Measurements from ENCODE around the gene PIK3R3. TPM values are rescaled to one million over a fixed set of nuclear protein-coding genes. Genes with fewer than 3 reads are reported as not detected.

PIK3R3 gene
- total RNA-seq, 1 donor from 2014 or later = 10.9 TPM

DNA sequence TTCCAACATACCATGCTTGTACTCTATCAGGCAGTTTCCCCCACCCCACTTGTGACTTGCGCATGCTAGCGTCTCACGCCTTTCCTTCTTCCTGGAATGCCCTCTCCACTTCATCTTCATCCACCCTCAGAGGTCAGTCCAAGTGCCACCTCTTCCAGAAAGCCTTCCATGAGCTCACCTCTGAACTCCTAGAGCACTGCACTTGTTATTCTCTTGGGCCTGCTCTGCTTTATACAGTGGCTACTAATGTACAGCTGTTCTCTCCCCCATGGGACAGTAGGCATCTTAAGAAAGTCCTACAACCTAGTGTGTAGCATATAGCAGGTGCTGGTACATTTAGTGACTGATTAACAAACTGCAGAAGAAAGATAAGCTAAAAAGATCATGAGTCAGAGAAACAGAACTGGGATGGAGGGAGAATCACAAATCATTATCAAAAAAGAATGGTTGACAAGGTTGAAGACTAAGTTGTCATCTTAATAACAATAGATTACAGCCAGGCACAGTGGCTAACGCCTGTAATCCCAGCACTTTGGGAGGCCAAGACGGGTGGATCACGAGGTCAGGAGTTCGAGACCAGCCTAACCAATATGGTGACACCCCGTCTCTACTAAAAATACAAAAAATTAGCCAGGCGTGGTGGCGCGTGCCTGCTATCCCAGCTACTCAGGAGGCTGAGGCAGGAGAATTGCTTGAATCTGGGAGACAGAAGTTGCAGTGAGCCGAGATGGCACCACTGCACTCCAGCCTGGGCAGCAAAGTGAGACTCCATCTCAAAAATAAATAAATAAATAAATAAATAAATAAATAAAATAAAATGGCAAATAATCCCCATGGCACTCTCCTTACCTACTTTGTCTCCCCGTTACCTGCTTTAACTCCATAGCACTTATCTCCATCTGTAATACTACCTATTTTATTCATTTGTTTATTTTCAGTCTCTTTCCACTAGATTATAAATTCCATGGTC lies 26.2 kb upstream of the PIK3R3 start:
- DNase-seq (ENCODE audit: extremely low read depth, low read depth, low spot score) = no peak

- DNase-seq (ENCODE audit: extremely low read depth, low read depth, low spot score) = no peak
Measured at GRCh38 chr1:46157916-46158311, 25.5 kb upstream of the PIK3R3 start.

DNA sequence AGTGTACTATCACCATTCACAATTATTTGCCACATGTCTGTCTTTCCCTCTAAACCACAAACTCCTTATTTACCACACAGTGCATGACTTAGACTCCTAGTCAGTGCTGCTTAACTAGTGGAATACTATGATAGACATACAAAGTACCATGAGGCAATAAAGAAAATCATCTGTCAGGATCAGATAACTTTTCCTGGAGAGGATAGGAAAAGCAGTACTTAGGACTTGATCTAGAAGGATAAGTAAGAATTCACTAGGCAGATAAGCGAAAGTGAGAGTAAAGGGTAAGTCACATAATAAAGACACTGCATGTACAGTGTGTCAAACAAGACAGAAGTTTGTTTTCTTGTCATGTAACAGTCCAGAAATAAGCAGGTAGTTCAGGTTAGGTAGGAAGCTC lies 21.3 kb upstream of the PIK3R3 start:
- no peak for DNase-seq (ENCODE audit: extremely low read depth, low read depth, low spot score)

DNA sequence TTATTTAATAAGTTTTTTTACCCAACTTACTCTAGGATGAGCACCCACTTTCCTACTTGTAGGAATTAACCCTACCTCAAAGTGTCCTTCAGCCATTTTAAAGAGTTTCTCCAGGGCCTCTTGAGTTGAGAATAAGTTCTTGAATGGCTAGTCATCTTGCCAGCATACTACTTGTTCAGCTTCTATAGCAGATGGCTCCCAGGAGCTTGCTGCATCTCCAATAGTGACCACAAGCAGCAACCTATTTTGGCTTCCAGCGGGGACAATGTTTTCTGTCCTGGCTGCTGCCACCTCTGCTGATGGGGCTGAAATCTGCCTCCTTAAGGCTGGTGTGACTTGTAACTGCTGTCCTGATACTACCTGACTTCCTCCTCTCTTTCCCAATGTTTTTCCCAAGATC lies 20.8 kb upstream of the PIK3R3 start:
- DNase-seq (ENCODE audit: extremely low read depth, low read depth, low spot score) = no peak

DNA sequence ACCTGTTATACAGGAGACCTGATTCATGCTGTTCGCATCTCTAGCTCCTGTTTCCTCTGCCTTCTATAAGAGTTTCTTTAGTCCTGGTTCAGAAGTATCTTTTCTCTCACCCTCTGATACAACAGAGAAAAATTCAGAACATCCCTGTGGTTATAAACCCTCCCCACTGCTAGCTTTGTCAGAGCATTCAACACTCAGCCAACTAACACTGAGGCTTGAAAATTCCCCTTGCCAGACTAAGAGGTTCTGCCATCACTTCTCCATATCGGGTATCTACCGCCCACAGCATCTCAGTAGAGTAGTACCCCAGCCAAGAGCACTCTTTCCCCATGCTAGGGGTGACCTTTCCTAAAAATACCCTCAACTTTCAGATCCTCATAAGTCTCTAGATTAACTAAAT lies 19.6 kb upstream of the PIK3R3 start:
- no peak for DNase-seq (ENCODE audit: extremely low read depth, low read depth, low spot score)

DNA sequence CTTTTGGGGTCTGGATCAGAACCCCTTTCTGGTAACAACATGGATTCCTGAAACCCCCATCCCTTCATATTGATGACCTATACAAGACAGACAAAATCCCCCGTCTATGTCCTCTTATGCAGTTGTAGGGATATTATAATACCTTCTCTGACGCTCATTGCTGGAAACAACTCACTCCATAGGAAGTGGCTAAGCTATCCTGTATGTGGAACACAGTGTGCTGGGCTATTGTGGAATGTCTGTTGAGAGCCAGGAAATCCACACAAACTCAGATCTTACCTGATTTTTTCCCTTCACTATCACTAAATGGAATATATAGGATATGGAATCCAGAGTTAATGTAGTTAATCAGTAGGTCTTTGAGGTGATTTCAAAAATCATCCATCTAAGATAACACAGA lies 17.7 kb upstream of the PIK3R3 start:
- DNase-seq (ENCODE audit: extremely low read depth, low read depth, low spot score) = no peak

DNA sequence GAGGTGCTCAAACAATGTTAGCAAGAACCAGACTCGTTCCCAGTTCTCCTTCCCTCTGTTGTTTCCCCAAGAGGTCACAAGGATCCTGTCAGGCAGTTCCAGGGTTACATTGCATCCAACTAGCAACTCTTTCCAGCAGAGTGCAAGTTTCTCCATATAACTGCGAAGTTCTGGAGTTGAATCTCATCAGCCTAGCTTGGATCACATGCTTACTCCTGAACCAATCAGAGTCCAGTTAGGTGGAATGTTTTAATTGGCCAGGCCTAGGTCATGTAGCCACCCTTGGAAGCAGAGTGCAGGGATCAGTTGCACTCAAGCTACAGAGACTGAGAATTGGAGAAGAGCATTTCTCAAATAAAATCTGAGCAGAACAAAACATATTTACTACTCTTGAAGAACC lies 15.9 kb upstream of the PIK3R3 start:
- no peak for DNase-seq (ENCODE audit: extremely low read depth, low read depth, low spot score)

- DNase-seq (ENCODE audit: extremely low read depth, low read depth, low spot score) = no peak
Measured at GRCh38 chr1:46137916-46138315, 5.5 kb upstream of the PIK3R3 start.

DNA sequence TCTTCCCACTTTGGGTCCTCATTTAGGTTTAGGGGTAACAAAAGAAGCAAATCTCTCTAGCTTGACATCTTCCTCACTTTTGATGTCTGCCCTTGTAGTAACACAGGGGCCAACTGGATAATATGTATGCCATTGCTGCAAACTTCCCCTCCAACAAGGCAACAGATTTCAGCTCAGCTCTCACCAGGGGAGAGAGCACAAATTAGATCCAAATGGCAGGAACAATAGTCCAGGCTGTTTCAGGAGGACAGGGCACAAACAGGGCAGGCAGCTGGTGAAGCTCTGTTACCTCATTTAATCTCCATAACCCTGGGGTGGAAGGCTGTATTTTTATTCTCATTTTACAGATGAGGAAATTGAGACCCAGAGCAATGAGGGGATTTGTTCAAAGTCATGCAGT lies 4.3 kb upstream of the PIK3R3 start:
- no peak for DNase-seq (ENCODE audit: extremely low read depth, low read depth, low spot score)

GRCh38 chr1:46134660-46135331 lies 2.4 kb upstream of the PIK3R3 start:
- DNase-seq (ENCODE audit: extremely low read depth, low read depth, low spot score) = no peak

- no peak for DNase-seq (ENCODE audit: extremely low read depth, low read depth, low spot score)
Measured at GRCh38 chr1:46133781-46134350, 1.4 kb upstream of the PIK3R3 start.

- no peak for DNase-seq (ENCODE audit: extremely low read depth, low read depth, low spot score)
Measured at GRCh38 chr1:46133181-46133658, 791 bp upstream of the PIK3R3 start.

GRCh38 chr1:46131712-46132528 lies 509 bp downstream of the PIK3R3 start:
- no peak for DNase-seq (ENCODE audit: extremely low read depth, low read depth, low spot score)

- DNase-seq (ENCODE audit: extremely low read depth, low read depth, low spot score) = no peak
Measured at GRCh38 chr1:46131093-46131492, 1.3 kb downstream of the PIK3R3 start.

DNA sequence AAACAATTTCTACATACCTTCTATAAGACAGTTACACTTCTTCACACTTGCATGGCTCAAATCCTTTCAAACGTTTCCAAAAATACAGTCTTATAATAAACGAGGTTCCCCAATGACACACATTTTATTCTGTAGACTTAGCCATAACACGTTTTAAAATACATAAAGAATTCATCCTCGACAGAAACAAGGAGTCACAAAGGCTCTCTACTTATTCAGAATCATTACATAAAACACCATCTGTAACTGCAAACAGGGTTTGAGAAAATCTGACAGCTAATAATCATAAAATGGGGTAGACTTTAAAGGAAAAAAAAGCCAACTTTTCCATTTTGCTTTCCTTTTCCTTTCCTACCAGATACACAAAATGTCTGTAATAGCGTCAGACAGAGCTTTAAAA lies 1.8 kb downstream of the PIK3R3 start:
- no peak for DNase-seq (ENCODE audit: extremely low read depth, low read depth, low spot score)

- DNase-seq (ENCODE audit: extremely low read depth, low read depth, low spot score) = no peak
Measured at GRCh38 chr1:46130121-46130520, 2.3 kb downstream of the PIK3R3 start.

DNA sequence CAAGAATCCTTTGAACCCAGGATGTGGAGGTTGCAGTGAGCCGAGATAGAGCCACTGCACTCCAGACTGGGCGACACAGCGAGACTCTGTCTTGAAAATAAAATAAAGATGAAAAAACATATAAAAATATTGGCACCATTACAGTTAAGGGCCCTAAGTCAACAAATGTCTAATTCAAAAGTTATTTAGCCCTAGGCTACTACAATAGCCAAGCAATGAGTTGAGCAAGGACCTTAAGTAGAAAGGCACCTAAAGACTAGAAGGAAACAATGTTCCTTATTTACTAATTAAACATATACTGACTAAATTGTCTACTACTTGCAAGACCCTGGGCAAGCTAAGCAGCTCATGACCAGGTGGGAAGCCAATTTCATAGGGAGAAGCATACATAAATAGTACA lies 4.1 kb downstream of the PIK3R3 start:
- no peak for DNase-seq (ENCODE audit: extremely low read depth, low read depth, low spot score)

DNA sequence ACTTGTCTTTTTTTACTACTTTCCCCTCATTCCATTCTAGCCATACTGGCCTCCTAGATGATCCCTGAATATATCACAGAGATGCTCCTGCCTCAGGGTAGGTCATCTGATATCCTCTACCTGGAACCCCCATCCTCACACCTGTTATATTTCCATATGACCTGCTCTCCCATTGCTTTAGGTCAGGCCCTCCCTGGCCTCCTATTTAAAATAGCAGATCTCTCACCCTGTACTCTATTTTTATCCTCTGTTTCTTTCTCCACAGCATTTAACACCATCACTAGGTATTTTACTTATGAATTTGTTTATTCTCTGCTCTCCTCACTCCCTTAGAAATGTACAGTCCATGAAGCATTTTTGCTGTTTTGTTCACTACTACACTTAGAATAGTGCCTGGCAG lies 13.6 kb downstream of the PIK3R3 start:
- DNase-seq (ENCODE audit: extremely low read depth, low read depth, low spot score) = no peak

DNA sequence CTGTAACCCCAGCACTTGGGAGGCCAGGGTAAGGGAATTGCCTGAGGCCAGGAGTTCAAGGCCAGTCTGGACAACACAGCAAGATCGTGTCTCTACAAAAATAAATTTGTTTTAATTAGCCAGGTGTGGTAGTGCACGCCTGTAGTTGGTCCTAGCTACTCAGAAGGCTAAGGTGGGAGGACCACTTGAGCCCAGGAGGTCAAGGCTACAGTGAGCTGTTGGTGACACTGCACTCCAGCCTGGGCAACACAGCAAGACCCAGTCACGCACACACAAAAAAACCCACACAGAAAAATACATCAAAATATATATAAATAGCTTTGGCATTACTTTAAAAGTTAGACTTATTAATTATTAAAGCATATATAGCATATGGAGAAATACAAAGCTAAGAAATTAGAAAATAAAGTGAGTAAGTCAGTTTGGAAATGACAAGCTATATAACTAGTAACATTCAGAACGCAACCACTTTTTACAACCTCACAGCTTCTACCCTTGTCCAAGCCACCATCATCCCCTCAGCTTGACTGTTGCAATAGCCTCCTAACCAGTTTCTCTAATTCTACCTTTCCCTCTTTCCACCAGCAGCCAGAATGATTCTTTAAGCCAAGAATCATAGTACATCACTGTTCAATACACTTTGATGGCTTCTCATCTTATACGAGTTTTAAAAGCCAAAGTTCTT lies 14.5 kb downstream of the PIK3R3 start:
- no peak for DNase-seq (ENCODE audit: extremely low read depth, low read depth, low spot score)

DNA sequence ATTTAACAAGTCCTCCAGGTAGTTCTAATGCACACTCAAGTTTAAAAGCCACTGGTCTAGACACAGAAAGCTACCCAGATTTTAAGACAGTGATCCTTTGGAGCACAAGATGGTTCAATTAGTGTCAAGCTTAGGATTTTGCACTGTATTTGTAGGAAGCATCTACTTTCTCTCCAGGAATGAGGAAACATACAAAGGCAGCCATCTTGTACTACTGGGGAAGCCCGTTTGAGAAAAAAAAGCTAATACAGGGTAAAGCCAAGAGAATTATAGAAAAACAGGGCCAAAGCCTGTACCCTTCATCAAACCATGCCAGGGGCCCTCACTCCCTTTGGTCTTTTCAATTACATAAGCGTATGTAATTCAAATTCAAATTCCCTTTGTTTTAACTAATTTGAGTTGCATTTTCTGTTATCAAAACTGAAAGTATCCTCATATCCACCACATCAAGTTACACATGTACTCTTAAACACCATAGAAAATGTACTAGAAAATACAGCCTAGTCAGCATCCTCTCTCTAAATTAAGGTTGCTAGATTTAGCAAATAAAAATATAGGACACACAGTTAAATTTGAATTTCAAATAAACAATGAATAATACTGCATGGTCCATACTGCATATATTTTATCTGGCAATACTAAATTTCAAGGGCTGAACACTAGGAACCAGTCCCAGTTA lies 17.4 kb downstream of the PIK3R3 start:
- DNase-seq (ENCODE audit: extremely low read depth, low read depth, low spot score) = no peak

All from glomerular endothelial cell (primary cell).